Endothelial cell of umbilical vein (primary cell): ENCODE data around the gene CLPTM1L. TPM values are rescaled to one million over a fixed set of nuclear protein-coding genes. Genes with fewer than 3 reads are reported as not detected.

Source experiments
- BruUV-seq: library from RNA; stranded (reverse); fragments of 400-500 nt; replicated peaks from 2 replicates; lab custom pipeline; 2021; lab: Mats Ljungman, UMichigan
- CTCF ChIA-PET: fragments of 300-600, 350-600 bp; sonication (Branson Sonifier 250); formaldehyde crosslinking; loops from one replicate; lab custom pipeline; 2021; ENCODE audit warnings: antibody characterized with exemption, inconsistent platforms; lab: Charles Lee
- POLR2A ChIA-PET: fragments of 300-600, 350-600 bp; sonication (Branson Sonifier 250); formaldehyde crosslinking; loops from one replicate; lab custom pipeline; 2021; ENCODE audit warnings: antibody characterized with exemption, inconsistent platforms; lab: Charles Lee
- DNase-seq: peaks from one replicate; pipeline ENCODE4 v3.0.0-alpha.2; 2011; ENCODE audit warnings: low read depth, low spot score
- FAIRE-seq: peaks from 2 replicates; lab custom pipeline; 2011; peaks lifted over from hg19 to GRCh38; lab: Jason Lieb, UNC
- H2AFZ ChIP-seq: 2 replicates; pipeline ENCODE4 v1.6.0; 2012; ENCODE audit warnings: low read depth, low read length, control low read depth, inconsistent platforms
- H3K27ac ChIP-seq: 2 replicates; pipeline ENCODE4 v1.5.1; 2011; ENCODE audit warnings: low read depth, mild to moderate bottlenecking, control low read depth, low read length, moderate library complexity; ENCODE audit not compliant: insufficient read depth
- H3K27me3 ChIP-seq, 2 experiments: 2 replicates each; pipeline versions ENCODE4 v1.6.0 to v1.6.1; 2011; ENCODE audit warnings: low read length in 2 of 2, mixed read lengths in 1 of 2; ENCODE audit not compliant: control insufficient read depth in 2 of 2, insufficient read depth in 2 of 2
- H3K36me3 ChIP-seq, 2 experiments: 2 replicates in 1 of 2; 3 replicates in 1 of 2; pipeline ENCODE4 v1.5.1; 2011; ENCODE audit warnings: low read length in 2 of 2, mild to moderate bottlenecking in 1 of 2, moderate library complexity in 1 of 2; ENCODE audit not compliant: control insufficient read depth in 2 of 2, insufficient read depth in 2 of 2; ENCODE audit errors: extremely low read depth in 1 of 2
- H3K4me1 ChIP-seq: 3 replicates; pipeline ENCODE4 v1.5.1; 2011; ENCODE audit warnings: mild to moderate bottlenecking, low read length; ENCODE audit not compliant: control insufficient read depth, insufficient read depth; ENCODE audit errors: extremely low read depth
- H3K4me2 ChIP-seq: 2 replicates; pipeline ENCODE4 v1.6.1; 2011; ENCODE audit warnings: low read length, control low read depth, mixed read lengths; ENCODE audit not compliant: insufficient read depth
- H3K4me3 ChIP-seq, 3 experiments: fragments of 200-600 bp in 1 of 3; sonication (generic), shearing (Covaris generic) in 1 of 3; replicated peaks in 1 of 3; 2 replicates each; pipeline ENCODE4 v1.5.1; 2011 to 2016; ENCODE audit warnings: control low read depth in 3 of 3, low read length in 3 of 3, mild to moderate bottlenecking in 2 of 3, inconsistent platforms in 1 of 3, low read depth in 1 of 3, moderate library complexity in 1 of 3; ENCODE audit not compliant: insufficient read depth in 1 of 3
- H3K79me2 ChIP-seq: 2 replicates; pipeline ENCODE4 v1.6.0; 2012; ENCODE audit warnings: low read length, inconsistent platforms; ENCODE audit not compliant: control insufficient read depth, insufficient read depth
- H3K9ac ChIP-seq: replicated peaks from 2 replicates; pipeline ENCODE3; 2011; ENCODE audit warnings: low read length, control low read depth; ENCODE audit not compliant: insufficient read depth; ENCODE audit errors: extremely low read depth
- H3K9me1 ChIP-seq: replicated peaks from 3 replicates; pipeline ENCODE4 v1.6.0; 2011; ENCODE audit warnings: mild to moderate bottlenecking, low read length; ENCODE audit not compliant: control insufficient read depth, insufficient read depth; ENCODE audit errors: extremely low read depth
- H3K9me3 ChIP-seq: replicated peaks from 2 replicates; pipeline ENCODE4 v1.5.1; 2012; ENCODE audit warnings: low read length, inconsistent platforms; ENCODE audit not compliant: control insufficient read depth, insufficient read depth
- H4K20me1 ChIP-seq: replicated peaks from 2 replicates; pipeline ENCODE3; 2011; ENCODE audit warnings: mild to moderate bottlenecking, low read length; ENCODE audit not compliant: control insufficient read depth, insufficient read depth; ENCODE audit errors: extremely low read depth
- CTCF ChIP-seq, 2 donors: IDR thresholded peaks; 1 replicate in 1 of 2; 2 replicates in 1 of 2; pipeline ENCODE4 v1.5.1; 2011; ENCODE audit warnings: low read length in 2 of 2, mild to moderate bottlenecking in 2 of 2, moderate library complexity in 2 of 2, control low read depth in 1 of 2, inconsistent platforms in 1 of 2, low read depth in 1 of 2; ENCODE audit not compliant: insufficient read depth in 1 of 2; ENCODE audit errors: extremely low read depth in 1 of 2
- GATA2 ChIP-seq: IDR thresholded peaks from 2 replicates; pipeline ENCODE4 v1.7.0; 2011; ENCODE audit warnings: low read depth, mild to moderate bottlenecking, moderate library complexity, mixed read lengths, low read length; ENCODE audit not compliant: insufficient read length, insufficient read depth
- JUN ChIP-seq: IDR thresholded peaks from 2 replicates; pipeline ENCODE4 v1.6.1; 2011; ENCODE audit warnings: borderline replicate concordance, low read depth; ENCODE audit not compliant: insufficient read length, insufficient read depth
- MYC ChIP-seq: IDR thresholded peaks from one replicate; pipeline ENCODE4 v1.6.1; 2011; ENCODE audit warnings: mild to moderate bottlenecking, low read depth, low read length
- dilution Hi-C: fragments of 300-500 bp; cut with MboI; formaldehyde crosslinking; loops from one replicate; pipeline ENCODE4 v1.15.0; 2019; ENCODE audit warnings: low sequenced_read_pairs; ENCODE audit not compliant: extremely low pct_ligation_motif_present
- intact Hi-C: fragments of 100-400 bp; cut with micrococcal nuclease; formaldehyde crosslinking; loops from one replicate; pipeline ENCODE4 v1.10.0; 2022
- polyA plus RNA-seq, 4 experiments: library from polyadenylated mRNA; depleted of rRNA in 3 of 4; stranded (reverse) in 3 of 4; unstranded in 1 of 4; fragments of >200 nt; gene quantifications; 2 replicates each; pipeline versions ENCODE4 v1.2.1 to v1.2.3, GENCODE V29; 2011 to 2012; ENCODE audit warnings: missing spikeins in 1 of 4
- total RNA-seq: library from RNA; stranded (reverse); gene quantifications from 2 replicates; pipeline ENCODE4 v1.2.3, GENCODE V29; 2021

The CLPTM1L gene
- total and polyA plus RNA-seq, 2 donors (not counting 3 experiments of a cell fraction or from before 2014, with no cell fraction given) = 116 to 191 TPM

- intact Hi-C loops (no loop called here), dilution Hi-C loops (no loop called here)
- Histone ChIP-seq H3K4me3 (no peak overlapping the region), H3K79me2 (no peaks in the 10 kb centered on the region), H4K20me1 (no peaks in the 10 kb centered on the region), H3K27ac (no peak overlapping the region), H3K9me3 (no peaks in the 10 kb centered on the region), H3K4me1 (no peaks in the 10 kb centered on the region), H2AFZ (no peak overlapping the region), H3K9me1 (no peaks in the 10 kb centered on the region), H3K27me3 (no peaks in the 10 kb centered on the region), H3K36me3 (no peaks in the 10 kb centered on the region), H3K9ac (no peak overlapping the region), H3K4me2 (no peak overlapping the region)
- TF ChIP-seq CTCF (IDR thresholded peaks at IDR 0.05; ENCODE audit: extremely low read depth in 1 of 2, insufficient read depth in 1 of 2, low read depth in 1 of 2, low read length in 2 of 2) = no peak
- POLR2A ChIA-PET = no interaction called here
- FAIRE-seq (no peak), DNase-seq (no peak)
- CTCF ChIA-PET = no interaction called here
- BruUV-seq = no TSS peak
Observed at GRCh38 chr5:1278216-1278615, 66.7 kb downstream of the CLPTM1L start.

- no peak overlapping the region for H3K4me2 ChIP-seq
- no peaks in the 10 kb centered on the region for H3K36me3 ChIP-seq
- H3K4me3 ChIP-seq = no peak overlapping the region
- no peaks in the 10 kb centered on the region for H3K79me2 ChIP-seq
- TF ChIP-seq GATA2 = no peak
- TF ChIP-seq MYC = no peak
- no peak for TF ChIP-seq JUN
- no peak overlapping the region for H2AFZ ChIP-seq
- BruUV-seq = no TSS peak
- no peak for DNase-seq
- CTCF ChIA-PET = no interaction called here
- no peaks in the 10 kb centered on the region for H3K9me3 ChIP-seq
- no peaks in the 10 kb centered on the region for H4K20me1 ChIP-seq
- H3K9me1 ChIP-seq = no peaks in the 10 kb centered on the region
- FAIRE-seq = no peak
- H3K27ac ChIP-seq = no peak overlapping the region
- no peaks in the 10 kb centered on the region for H3K27me3 ChIP-seq
- H3K9ac ChIP-seq = no peak overlapping the region
- intact Hi-C loops = no loop called here
- dilution Hi-C loops = no loop called here
- POLR2A ChIA-PET = no interaction called here
- H3K4me1 ChIP-seq = no peaks in the 10 kb centered on the region
Observed at GRCh38 chr5:1277781-1278180, 67.1 kb downstream of the CLPTM1L start.
